GDM1 (cell line): ENCODE measurements around the gene HECW1.
"Not testable (repeated sequence)": the region's sequence is repeated elsewhere in the genome, so short reads cannot be mapped to it uniquely, and the experiment has no call there.

ENCODE experiments used
- DNase-seq: peaks from one replicate; lab custom pipeline; 2025; lab: John Stamatoyannopoulos, UW

HECW1 gene

DNA sequence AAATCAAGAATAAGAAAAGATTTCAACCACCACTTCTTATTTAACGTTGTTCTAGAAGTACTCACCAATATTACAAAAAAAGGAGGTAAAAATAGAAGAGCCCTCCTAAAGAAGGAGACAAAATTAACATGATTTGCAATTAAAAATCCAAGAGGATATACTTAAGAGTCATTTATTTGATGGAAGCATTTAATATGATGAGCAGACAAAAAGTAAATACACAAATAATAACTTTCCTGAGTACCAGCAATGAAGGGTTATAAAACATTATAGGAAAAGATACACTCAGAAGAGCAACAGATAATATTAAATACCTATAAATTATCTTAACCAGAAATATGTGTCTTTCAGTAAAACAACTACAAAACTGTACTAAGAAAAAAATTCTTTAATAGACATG, 363.5 kb downstream of the HECW1 start:
- no peak for DNase-seq

DNA sequence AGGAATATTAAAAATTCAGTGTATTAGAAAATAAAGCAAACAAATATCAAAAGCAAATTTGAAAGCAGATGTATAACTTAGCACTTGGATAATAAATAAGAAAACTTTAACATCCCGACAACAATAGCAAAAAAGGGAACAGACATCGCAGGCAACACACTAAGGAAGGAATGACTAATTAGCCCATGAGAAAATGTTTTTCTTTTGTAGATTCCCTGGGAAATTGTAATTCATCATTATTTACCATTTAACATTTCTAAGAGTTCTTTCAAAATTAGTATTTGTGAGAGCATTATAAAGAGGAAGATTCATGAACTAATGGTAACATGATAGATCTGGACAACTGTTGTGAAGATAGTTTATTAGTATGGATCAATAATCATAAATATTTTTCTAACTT, 364.4 kb downstream of the HECW1 start:
- no peak for DNase-seq

DNA sequence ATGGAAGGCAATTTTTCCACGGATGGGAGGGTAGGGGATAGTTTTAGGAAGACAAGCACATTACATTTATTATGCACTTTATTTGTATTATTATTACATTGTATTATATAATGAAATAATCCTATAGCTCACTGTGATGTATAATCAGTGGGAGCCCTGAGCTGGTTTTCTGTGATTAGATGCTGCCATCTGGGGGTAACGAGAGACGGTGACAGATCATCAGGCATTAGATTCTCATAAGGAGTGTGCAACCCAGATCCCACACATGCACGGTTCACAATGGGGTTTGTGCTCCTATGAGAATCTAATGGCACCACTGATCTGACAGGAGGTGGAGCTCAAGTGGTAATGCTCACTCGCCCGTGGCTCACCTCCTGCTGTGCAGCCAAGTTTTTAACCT, 366.6 kb downstream of the HECW1 start:
- no peak for DNase-seq

DNA sequence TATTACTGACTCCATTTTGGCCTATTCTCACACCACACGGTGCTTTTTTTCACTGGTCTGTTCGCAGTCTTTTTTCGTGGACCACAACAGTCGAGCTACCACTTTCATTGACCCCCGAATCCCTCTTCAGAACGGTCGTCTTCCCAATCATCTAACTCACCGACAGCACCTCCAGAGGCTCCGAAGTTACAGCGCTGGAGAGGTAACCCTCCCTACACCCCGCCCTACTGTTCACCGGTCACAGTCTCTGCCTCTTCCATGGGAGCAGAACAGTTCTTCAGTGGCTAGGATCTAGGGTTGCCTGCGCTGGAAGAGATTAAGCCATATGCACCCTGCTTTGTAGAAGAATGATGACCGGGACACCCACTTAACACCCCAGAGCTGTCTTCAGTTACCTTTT, 367.1 kb downstream of the HECW1 start:
- no peak for DNase-seq

DNA sequence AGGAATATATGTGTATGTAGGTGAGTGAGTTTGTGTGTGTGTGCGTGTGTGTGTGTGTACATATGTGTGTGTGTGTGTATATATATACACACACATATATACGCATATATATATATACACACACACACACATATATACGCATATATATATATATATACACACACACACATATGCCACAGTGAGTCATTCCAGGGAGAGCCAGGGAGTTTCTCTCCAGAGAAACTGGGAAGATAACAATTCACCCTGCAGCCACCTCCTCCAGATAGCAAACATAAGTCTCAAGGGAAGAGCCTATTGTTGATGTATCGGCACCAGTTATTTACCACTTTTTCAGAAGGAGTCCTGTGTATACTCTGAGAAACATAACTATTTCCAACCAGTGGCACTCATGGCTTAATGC, 368.1 kb downstream of the HECW1 start:
- DNase-seq: no peak

DNA sequence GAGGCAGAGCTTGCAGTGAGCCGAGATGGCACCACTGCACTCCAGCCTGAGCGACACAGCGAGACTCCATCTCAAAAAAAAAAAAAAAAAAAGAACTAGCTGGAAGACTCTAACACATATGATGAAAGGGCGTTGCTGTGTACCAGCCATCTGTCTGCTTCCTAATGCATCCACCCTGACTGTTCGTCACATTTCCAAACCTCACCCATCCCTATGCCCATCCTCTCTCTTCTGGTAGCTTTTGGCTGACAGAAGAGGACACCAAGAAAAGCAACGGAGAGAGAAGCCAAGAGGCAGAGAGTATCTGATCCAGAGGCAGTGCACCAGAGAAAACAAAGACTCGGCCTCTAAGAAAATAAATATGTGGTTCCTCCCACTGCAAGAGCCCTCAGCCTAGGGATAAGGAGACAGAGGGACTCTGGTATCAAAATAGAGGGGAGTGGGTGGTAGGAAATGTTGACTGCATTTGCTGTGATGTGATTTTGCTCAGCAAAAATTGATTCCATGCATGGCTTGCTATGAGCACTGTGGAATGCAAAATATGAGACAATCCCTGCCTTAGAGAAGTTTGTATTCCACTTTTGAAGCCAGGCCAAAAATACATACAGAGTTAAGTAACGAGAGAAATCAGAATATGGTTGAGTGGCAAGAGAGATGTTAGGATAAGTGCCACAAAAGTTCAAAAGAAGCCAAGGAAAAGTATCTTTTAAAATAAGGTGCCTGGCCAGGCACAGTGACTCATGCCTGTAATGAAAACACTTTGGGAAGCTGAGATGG, 369.6 kb downstream of the HECW1 start:
- DNase-seq: no peak

DNA sequence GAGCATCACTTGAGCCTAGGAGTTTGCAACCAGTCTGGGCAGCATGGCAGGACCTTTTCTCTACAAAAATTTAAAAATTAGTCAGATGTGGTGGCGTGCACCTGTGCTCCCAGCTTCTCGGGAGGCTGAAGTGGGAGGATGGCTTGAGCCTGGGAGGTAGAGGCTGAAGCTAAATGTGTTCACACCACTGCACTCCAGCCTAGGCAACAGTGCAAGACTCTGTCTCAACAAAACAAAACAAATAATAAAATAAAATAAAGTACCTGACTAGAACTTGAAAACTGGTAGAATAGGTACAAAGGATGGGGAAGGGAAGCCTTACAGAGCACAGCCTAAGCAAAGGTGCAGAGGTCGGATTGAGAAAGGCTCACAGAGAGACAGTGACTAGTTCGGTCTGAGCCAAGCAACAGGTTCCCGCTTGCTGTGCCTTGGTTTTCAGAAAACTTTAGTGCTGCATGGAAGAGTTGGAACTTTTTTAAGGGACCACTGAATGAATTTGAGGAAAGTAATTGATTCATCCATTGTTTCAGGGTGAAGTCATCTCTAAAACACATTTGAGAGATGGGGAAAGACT, 370.3 kb downstream of the HECW1 start:
- no peak for DNase-seq

DNA sequence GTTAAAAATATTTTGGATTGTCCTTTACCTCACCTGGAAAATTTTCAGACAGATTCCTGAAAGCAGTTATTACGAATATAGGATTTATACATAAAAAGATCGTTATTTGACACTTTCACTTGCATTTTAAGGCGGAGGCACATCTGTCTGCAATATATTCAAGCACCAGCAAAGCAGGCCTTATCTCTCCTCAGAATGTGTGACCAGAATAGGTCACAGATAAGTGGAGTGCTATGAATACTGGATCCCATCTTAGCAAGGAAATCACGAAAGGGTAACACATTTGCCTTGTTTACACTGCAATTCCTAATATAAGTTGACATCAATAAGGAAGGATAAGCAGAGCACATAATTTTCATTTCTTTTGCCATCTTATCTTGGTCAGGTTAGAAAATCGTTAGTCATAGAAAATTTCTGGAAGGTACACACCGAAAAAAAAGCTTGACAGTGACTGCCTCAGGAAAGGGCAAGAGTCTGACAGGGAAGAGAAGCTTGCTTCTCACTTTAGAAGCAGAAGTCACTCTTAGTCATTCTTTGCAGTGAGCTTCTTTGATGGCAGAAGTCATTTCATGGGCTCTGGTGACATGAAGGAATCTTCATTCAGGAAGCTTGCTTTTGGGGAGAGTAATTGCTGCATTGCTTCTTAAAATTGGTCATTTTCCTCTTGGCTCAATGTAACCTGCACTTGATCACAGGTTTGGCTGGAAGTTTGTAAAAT, 372.4 kb downstream of the HECW1 start:
- DNase-seq: no peak

DNA sequence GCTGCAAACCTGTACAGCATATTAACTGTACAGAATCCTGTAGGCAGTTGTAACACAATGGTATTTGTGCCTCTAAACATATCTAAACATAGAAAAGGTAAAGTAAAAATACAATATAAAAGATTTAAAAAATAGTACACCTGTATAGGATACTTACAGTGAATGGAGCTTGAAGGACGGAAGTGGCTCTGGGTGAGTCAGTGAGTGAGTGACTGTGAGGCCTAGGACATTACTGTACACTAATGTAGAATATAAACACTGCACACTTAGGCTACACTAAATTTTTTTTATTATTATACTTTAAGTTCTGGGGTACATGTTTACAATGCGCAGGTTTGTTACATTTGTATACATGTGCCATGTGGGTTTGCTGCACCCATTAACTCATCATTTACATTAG, 373.1 kb downstream of the HECW1 start:
- no peak for DNase-seq

DNA sequence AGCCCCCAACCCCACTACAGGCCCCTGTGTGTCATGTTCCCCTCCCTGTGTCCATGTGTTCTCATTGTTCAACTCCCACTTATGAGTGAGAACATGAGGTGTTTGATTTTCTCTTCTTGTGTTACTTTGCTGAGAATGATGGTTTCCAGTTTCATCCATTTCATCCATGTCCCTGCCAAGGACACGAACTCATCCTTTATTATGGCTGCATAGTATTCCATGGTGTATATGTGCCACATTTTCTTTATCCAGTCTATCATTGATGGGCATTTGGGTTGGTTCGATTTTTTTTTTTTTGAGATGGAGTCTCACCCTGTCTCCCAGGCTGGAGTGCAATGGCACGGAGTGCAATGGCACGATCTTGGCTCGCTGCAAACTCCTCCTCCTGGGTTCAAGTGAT, 373.6 kb downstream of the HECW1 start:
- DNase-seq: not testable (repeated sequence)

DNA sequence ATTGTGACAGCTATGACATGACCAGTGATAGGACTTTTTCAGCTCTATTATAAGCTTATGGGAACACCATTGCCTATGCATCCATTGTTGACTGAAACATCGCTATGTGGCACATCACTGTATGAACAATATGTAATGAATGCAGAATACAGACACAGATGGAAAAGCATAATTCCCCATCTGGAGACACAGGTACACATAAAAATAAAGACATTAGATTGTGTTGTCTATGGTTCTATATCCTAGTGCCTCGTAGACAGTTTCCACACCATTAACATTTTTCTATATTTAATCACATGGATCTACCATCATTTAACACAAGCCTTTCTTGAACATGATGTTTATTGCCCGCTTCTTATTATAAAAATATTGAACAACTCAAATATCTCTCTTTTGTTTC, 374.2 kb downstream of the HECW1 start:
- no peak for DNase-seq

DNA sequence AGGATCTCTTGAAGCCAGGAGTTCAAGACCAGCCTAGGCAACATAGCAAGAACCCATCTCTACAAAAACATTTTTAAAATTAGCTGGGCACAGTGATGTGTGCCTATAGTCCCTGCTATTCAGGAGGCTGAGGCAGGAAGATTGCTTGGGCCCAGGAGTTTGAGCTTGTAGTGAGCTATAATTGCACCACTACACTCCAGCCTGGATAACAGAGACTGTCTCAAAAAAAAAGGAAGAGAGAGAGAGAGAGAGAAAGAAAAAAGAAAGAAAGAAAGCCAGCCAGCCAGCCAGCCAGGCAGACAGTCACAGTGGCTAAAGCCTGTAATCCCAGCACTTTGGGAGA, 375.3 kb downstream of the HECW1 start:
- DNase-seq: no peak

DNA sequence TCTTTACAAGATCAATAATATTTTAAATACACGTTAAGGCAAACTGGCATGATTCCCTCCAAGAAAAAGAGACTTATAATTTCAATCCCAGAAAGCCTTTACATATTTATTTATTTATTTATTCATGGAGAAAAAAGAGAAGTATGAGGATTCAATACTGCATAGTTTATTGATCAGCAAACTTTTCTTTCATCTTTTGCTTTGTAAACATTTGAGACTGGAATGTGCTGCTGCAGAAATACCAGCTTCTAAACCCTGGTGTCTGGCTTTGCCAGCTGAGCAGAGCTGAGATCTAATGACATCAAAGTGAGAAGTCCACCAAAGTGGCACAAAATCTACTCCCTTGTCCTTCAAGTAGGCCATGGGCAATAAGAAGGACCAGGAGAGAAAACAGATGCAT, 376.8 kb downstream of the HECW1 start:
- no peak for DNase-seq

DNA sequence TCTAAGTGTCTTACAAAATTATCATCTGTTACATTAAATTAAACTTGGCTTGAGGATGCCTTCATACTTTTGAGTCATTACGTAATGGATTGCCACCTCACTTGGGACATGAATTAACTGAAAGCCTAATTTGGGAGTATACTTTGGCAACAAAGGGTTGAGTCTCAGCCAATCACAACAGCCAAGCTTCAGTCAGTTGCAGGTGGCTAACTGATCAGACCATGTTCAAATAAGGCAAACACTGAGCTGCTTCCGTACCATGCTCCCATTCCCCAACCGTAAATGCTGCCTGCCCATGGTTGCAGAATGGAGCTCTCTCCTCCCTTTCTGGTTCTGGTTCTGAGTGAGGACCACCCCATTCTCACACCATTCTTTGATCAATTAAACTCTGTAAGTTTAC, 377.6 kb downstream of the HECW1 start:
- DNase-seq: no peak

DNA sequence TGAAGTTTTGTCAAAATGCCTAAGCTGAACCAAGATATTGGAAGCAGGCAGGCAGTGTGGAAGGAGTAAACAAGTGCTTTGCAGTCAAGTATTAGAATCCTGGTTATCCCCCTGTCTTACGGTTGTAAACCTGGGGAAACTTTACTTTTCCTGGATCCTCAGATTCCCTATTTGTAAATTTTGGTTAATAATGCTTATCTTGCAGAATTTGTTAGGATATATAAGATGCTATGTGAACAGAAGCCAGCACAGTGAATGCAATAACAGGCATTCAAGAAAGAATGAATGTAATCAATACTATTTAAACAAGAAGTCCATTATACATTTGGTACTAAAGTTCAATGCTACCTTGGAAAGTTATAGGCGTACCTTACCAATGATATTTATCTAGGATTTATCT, 378.7 kb downstream of the HECW1 start:
- no peak for DNase-seq

DNA sequence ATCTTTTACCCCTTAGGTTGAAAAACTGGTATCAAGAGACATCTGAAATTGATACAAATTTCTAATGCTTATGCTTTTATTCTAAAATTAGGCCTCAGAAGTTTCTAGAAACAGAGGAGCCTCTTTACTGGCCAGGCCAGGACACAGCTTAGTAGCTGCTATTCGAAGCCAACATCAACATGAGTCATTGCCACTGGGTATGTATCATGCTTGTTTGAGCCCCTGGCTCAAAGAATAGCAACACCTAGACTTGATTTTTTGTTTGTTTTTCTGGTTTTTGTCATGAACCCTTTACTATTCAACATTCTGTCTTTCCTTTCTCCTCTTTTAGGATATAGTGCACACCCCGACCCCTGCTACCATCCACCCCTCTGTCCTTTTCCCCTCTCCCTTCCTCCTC, 379.5 kb downstream of the HECW1 start:
- DNase-seq: no peak

DNA sequence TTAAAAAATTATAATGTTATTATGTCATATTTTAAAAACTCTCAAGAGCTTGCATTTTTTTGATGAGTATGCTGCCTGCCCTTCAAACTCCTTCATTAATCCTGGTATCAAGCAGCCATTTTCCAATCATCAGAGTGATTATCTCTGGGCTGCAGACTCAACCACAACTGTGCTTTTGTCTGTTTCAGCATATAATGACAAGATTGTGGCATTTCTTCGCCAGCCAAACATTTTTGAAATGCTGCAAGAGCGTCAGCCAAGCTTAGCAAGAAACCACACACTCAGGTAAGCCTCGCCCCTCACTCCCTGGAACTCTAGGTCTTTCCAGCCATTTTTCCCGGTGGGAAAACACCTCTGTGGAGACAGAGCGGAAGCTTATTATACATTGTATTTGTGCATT, 380.4 kb downstream of the HECW1 start:
- no peak for DNase-seq

DNA sequence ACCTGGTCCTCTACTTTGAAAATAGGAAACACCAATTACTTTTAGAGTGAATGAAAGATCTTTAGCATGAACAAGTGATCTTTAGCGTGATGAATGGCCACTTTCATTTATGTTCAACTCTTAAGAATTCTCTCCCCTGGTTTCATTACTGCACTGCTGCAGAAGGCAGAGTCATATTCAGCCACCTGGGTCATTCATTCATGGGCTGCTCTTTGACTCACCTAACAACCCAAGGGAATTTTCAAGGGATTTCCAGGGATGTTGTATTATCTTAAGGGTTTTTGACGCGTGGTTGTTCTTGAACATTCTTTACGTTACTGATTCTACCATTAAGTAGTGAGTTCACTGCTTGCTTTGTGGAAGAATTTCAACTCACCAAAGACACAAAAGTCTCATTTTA, 383.1 kb downstream of the HECW1 start:
- DNase-seq: no peak

DNA sequence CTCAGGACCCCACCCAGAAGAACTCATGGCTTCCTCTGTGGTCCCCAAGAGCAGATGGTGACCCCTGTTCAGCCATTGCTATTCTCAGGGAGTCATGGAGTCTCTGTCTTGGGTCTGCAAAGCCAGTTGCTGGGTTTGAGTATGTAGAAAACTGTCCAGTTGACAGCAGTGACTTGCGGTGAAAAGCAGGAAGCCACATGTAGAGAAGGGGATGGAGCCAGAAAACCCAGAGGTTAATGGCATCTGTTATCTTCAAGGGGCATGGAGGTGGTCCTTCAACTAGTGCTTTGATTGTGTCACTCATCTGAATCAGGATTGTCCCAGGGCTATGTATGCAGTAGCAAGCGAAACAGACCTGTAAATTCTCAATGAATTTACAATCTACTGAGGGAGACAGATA, 384.1 kb downstream of the HECW1 start:
- DNase-seq: no peak

DNA sequence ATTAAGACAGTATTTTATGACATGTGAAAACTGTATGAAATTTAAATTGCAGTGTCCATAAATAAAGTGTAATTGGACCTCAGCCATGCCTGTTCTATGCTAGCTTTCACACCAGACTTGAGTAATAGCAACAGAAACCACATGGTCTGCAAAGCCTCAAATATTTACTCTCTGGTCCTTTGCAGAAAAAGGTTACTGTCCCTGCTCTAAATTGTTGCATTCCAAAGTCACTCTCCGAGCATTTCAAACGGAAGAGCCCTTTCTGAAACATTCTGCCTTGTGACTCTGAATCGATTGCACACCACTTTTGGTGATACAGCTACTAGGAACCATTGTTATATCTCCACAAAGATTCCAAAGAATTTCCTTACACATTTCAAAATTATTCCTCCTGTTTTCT, 389.4 kb downstream of the HECW1 start:
- DNase-seq: no peak

DNA sequence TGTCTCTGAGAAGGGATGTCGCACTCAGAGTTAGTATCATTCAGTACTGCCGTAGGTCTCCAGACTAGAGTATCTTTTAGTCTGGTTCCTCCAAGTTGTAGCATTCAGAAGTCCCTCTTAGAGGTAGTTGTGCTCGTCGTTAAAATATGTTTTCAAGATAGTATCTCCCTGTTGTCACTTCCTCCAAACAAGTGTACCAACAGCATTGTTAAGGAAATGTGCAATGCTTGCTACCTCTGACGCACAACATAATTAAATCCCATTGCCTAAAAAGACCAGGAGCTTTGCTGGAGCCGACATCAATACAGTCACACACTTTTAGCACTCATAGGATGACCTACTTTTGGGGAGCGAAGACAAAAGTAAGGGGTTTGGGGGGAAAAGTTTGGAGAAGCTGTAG, 390.5 kb downstream of the HECW1 start:
- DNase-seq: no peak

DNA sequence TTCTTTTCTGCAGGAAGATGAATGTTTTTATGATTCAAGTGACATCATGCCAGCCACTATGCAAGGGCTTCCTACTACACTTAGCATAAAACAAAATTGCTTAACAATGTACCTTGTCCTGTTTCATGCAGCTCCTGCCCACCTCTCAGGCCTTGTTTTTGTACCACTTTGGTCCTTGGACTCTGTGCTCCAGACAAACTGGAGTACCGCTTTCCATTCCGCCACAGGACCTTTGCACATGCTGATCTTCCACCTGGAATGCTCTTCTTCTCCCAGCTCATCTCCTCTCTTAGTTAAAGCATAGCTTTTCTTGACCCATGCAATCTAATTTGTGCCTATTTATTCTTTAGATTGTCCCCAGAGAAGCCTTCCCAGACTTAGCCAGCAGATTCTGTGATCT, 393.0 kb downstream of the HECW1 start:
- DNase-seq: no peak

DNA sequence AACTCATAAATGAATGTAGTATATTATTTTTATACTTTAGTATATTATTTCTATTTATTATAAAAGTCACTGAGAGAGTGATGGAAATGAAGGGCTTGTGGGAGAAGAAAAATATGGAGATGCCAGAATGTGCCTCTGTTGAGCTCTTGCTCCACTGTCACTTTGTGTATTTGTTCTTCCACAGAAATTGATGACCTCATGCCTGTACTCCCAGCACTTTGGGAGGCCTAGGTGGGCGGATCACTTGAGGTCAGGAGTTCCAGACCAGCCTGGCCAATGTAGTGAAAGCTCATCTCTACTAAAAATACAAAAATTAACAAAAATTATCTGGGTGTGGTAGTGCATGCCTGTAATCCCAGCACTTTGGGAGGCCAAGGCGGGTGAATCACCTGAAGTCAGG, 394.0 kb downstream of the HECW1 start:
- no peak for DNase-seq

DNA sequence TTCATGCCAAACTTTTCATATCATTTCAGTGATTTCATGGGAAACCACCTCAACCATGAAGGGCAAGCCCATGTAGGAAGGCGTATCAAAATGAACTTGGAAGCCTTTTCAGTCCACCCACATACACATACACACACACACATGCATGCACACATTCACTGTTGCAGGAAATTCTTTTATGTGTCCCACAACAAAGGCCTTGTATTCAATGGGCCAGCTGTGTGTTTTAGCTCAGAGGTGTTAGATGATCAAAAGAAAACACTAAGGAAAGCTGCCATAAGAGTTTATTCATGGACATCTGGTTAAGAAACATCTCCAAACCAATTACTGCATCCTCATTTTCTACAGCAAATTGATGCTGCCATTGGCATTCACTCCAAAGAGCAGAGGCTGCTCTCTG, 396.0 kb downstream of the HECW1 start:
- no peak for DNase-seq
